Body of pancreas (tissue), 4 donors: ENCODE data around the gene C5orf24.

Source experiments
- CTCF ChIP-seq, 7 experiments: fragments of 450-650 bp in 4 of 7; fragments of 200-600 bp in 3 of 7; sonication (generic) in 3 of 7; IDR thresholded peaks; one replicate each; pipeline ENCODE4 v1.5.1; 2016 to 2019; ENCODE audit warnings: antibody characterized with exemption in 7 of 7
- POLR2A ChIP-seq, 3 donors: fragments of 450-650 bp; IDR thresholded peaks; one replicate each; pipeline ENCODE4 v1.6.1; 2016; ENCODE audit warnings: antibody characterized with exemption in 3 of 3, mild to moderate bottlenecking in 2 of 3

DNA sequence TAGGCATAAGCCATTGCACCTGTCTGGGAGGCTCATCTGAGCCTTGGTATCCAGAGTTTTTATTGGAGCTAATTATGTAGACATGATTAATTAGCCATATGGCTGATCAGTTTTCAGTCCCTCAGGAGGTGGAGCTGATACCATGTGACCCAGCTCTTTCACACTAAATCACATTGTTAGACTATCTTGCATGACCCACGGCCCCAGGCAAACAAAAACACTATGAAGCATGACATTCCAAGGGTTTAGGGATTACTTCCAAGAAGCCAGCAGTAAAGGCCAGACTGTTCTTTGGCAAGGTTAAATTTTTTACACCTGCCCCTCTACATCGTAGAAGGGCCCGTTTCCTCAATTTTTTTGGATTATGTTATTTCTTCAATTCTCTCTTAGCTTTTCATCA is 5.0 kb upstream of the C5orf24 start:
- TF ChIP-seq CTCF (IDR thresholded peaks at IDR 0.05) (no peak), POLR2A (IDR thresholded peaks at IDR 0.05) (no peak)
